Breast epithelium (tissue), 4 donors: ENCODE results near the gene RPL15. TPM values are rescaled to one million over a fixed set of nuclear protein-coding genes. Genes with fewer than 3 reads are reported as not detected.

Experiments used
- DNase-seq, 2 donors: peaks; one replicate each; pipeline ENCODE4 v3.0.0-alpha.2; 2019; ENCODE audit warnings: low spot score in 2 of 2
- H3K27ac ChIP-seq, 2 donors: fragments of 200-600 bp; sonication (generic) in 1 of 2; one replicate each; pipeline ENCODE4 v1.5.1; 2016 to 2019; ENCODE audit warnings: mild to moderate bottlenecking in 1 of 2
- H3K27me3 ChIP-seq, 2 donors: fragments of 200-600 bp; sonication (generic) in 1 of 2; one replicate each; pipeline versions ENCODE4 v1.5.1 to v1.6.0; 2017 to 2019; ENCODE audit warnings: control low read depth in 1 of 2, mild to moderate bottlenecking in 1 of 2
- H3K36me3 ChIP-seq: fragments of 200-600 bp; one replicate; pipeline ENCODE4 v1.5.1; 2019
- H3K4me1 ChIP-seq, 2 donors: fragments of 200-600 bp; sonication (generic); one replicate each; pipeline ENCODE4 v1.5.1; 2016 to 2019; ENCODE audit warnings: control low read depth in 1 of 2
- H3K4me3 ChIP-seq, 3 donors: fragments of 200-600 bp; sonication (generic); 1 replicate in 2 of 3; 2 replicates in 1 of 3; pipeline ENCODE4 v1.5.1; 2016 to 2019; ENCODE audit warnings: mild to moderate bottlenecking in 3 of 3, moderate library complexity in 2 of 3
- H3K9me3 ChIP-seq, 2 donors: fragments of 200-600 bp; sonication (generic) in 1 of 2; one replicate each; pipeline ENCODE4 v1.5.1; 2016 to 2019; ENCODE audit warnings: control low read depth in 1 of 2
- CTCF ChIP-seq, 3 donors: fragments of 450-650 bp; IDR thresholded peaks; one replicate each; pipeline ENCODE4 v1.5.1; 2016 to 2017; ENCODE audit warnings: antibody characterized with exemption in 3 of 3, mild to moderate bottlenecking in 3 of 3, moderate library complexity in 3 of 3
- POLR2A ChIP-seq: fragments of 450-650 bp; IDR thresholded peaks from one replicate; pipeline ENCODE4 v1.6.1; 2016; ENCODE audit warnings: antibody characterized with exemption, mild to moderate bottlenecking, moderate library complexity
- POLR2AphosphoS5 ChIP-seq, 3 donors: sonication (generic); formaldehyde crosslinking; IDR thresholded peaks; one replicate each; pipeline ENCODE4 v1.6.1; 2017; ENCODE audit warnings: antibody characterized with exemption in 3 of 3
- intact Hi-C: fragments of 100-400 bp; cut with DNase I; formaldehyde crosslinking; loops from one replicate; pipeline ENCODE4 v1.15.1; 2023; ENCODE audit warnings: low total_unique reads
- total RNA-seq, 3 donors: library from RNA; depleted of rRNA; stranded (reverse); fragments of >200 nt; gene quantifications; one replicate each; pipeline ENCODE4 v1.1.0, GENCODE V29; 2016

Gene RPL15
- total RNA-seq, 3 donors from 2014 or later: 2,644 to 3,809 (median 3,544) TPM

DNA sequence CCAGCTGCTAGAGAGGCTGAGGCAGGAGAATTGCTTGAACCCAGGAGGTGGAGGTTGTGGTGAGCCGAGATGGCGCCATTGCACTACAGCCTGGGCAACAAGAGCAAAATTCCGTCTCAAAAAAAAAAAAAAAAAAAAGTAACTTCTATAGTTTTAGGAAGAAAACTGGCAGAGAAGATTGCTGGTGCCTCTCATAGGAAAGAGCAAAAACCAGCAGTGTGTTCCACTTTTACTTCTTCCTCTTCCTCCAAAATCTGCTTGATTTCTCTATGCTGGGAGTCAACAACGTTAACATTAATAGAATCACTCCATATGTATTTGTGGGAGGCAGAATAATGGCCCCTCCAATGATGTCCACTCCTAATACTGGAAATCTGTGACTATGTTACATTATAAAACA is 15.6 kb downstream of the RPL15 start:
- DNase-seq: no peak
- no peak overlapping the region for H3K27ac ChIP-seq
- no peak overlapping the region for H3K4me3 ChIP-seq
- TF ChIP-seq CTCF (IDR thresholded peaks at IDR 0.05) (no peak), POLR2AphosphoS5 (IDR thresholded peaks at IDR 0.05) (no peak), POLR2A (no peak)
- no peaks in the 10 kb centered on the region for H3K36me3 ChIP-seq
- H3K27me3 ChIP-seq: no peaks in the 10 kb centered on the region
- no peaks in the 10 kb centered on the region for H3K9me3 ChIP-seq
- intact Hi-C loops: no loop called here
- H3K4me1 ChIP-seq: no peaks in the 10 kb centered on the region

- TF ChIP-seq POLR2A (no peak), POLR2AphosphoS5 (IDR thresholded peaks at IDR 0.05) (no peak), CTCF (IDR thresholded peaks at IDR 0.05) (no peak)
- Histone ChIP-seq H3K27me3 (no peaks in the 10 kb centered on the region), H3K27ac (no peak overlapping the region), H3K4me3 (no peak overlapping the region), H3K4me1 (no peaks in the 10 kb centered on the region), H3K9me3 (no peaks in the 10 kb centered on the region), H3K36me3 (no peaks in the 10 kb centered on the region)
- intact Hi-C loops: no loop called here
- no peak for DNase-seq
Measured at GRCh38 chr3:23934253-23934652, 17.3 kb downstream of the RPL15 start.

GRCh38 chr3:23937296-23937695 is 20.4 kb downstream of the RPL15 start:
- TF ChIP-seq CTCF (IDR thresholded peaks at IDR 0.05): no peak
- TF ChIP-seq POLR2A: no peak
- no peak for TF ChIP-seq POLR2AphosphoS5 (IDR thresholded peaks at IDR 0.05)
- no peaks in the 10 kb centered on the region for H3K27me3 ChIP-seq
- DNase-seq: no peak
- no peak overlapping the region for H3K4me3 ChIP-seq
- no peaks in the 10 kb centered on the region for H3K4me1 ChIP-seq
- no peak overlapping the region for H3K27ac ChIP-seq
- intact Hi-C loops: no loop called here
- H3K9me3 ChIP-seq: no peaks in the 10 kb centered on the region
- H3K36me3 ChIP-seq: no peaks in the 10 kb centered on the region

DNA sequence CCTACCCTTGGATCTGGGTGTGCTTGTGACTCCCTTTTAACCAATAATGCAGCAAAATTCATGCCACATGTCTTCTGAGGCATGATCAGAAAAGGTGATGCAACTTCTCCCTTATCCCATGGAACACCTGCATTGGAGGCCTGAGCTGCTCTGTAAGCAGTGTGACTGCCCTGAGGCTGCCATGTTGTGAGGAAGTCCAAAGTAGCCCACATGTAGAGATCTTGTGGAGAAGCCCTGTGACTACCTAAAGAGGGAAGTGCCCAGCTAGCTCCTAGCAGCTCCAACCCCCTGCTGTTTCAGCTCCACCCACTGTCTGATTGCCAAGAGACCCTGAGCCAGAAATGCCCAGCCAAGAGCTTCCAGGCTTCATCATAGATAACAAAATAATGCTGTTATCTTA is 21.8 kb downstream of the RPL15 start:
- Histone ChIP-seq H3K4me3 (no peak overlapping the region), H3K4me1 (no peaks in the 10 kb centered on the region), H3K36me3 (no peaks in the 10 kb centered on the region), H3K9me3 (no peaks in the 10 kb centered on the region), H3K27ac (no peak overlapping the region), H3K27me3 (no peaks in the 10 kb centered on the region)
- intact Hi-C loops: no loop called here
- no peak for TF ChIP-seq POLR2AphosphoS5 (IDR thresholded peaks at IDR 0.05)
- no peak for TF ChIP-seq CTCF (IDR thresholded peaks at IDR 0.05)
- TF ChIP-seq POLR2A: no peak
- no peak for DNase-seq

DNA sequence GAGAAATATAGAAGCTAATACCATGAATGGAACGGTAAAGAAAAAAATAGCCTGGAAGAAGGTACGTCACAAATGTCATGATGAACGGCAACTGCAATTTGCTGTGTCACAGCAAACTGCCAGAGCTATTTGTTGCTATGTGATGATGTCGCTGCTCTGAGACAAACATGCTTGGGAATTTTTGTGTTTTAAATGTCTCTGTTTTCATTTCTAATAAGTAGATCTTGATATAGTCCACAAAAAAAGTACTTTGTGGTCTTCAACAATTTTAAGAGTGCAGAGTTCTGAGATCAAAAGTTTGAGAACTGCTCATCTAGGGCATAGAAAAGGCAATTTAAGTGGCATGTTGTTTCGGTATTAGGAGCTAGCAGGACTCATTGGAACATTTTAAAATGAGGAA is 23.8 kb downstream of the RPL15 start:
- Histone ChIP-seq H3K9me3 (no peaks in the 10 kb centered on the region), H3K27me3 (no peaks in the 10 kb centered on the region), H3K4me3 (no peak overlapping the region), H3K4me1 (no peaks in the 10 kb centered on the region), H3K27ac (no peak overlapping the region), H3K36me3 (no peaks in the 10 kb centered on the region)
- intact Hi-C loops: no loop called here
- DNase-seq: no peak
- no peak for TF ChIP-seq POLR2AphosphoS5 (IDR thresholded peaks at IDR 0.05)
- no peak for TF ChIP-seq CTCF (IDR thresholded peaks at IDR 0.05)
- TF ChIP-seq POLR2A: no peak
